SK-N-SH (cell line): Measurements from ENCODE around the gene SLC23A3. TPM values are rescaled to one million over a fixed set of nuclear protein-coding genes. Genes with fewer than 3 reads are reported as not detected.

Experiments
- CTCF ChIA-PET: fragments of 300-600, 350-600 bp; formaldehyde crosslinking; extraction: SDS; loops from one replicate; lab custom pipeline; 2021; lab: Yijun Ruan, JAX
- POLR2A ChIA-PET: fragments of 350-600 bp; sonication (Branson Sonifier 250); formaldehyde crosslinking; extraction: SDS; loops from one replicate; lab custom pipeline; 2020; ENCODE audit warnings: antibody characterized with exemption, inconsistent platforms; lab: Yijun Ruan, JAX
- DNase-seq: peaks from one replicate; pipeline ENCODE4 v3.0.0; 2012
- H2AFZ ChIP-seq: fragments of 200-600 bp; sonication (generic); 2 replicates; pipeline ENCODE4 v1.8.1; 2016; ENCODE audit warnings: antibody characterized with exemption, mild to moderate bottlenecking, low read depth
- H3F3A ChIP-seq: fragments of 200-600 bp; sonication (generic); replicated peaks from 2 replicates; pipeline ENCODE3; 2016; ENCODE audit warnings: antibody characterized with exemption, mild to moderate bottlenecking; ENCODE audit not compliant: insufficient read depth
- H3K27ac ChIP-seq, 2 experiments: fragments of 200-500 bp in 1 of 2; fragments of 200-600 bp in 1 of 2; sonication (Bioruptor generic) in 1 of 2; sonication (generic), shearing (Covaris generic) in 1 of 2; 2 replicates each; pipeline versions ENCODE4 v1.5.1 to v1.6.1; 2014 to 2016; ENCODE audit warnings: low read depth in 2 of 2, inconsistent platforms in 1 of 2, low read length in 1 of 2, mild to moderate bottlenecking in 1 of 2, mixed read lengths in 1 of 2
- H3K27me3 ChIP-seq: fragments of 200-600 bp; sonication (generic), shearing (Covaris generic); 2 replicates; pipeline ENCODE4 v1.6.1; 2016; ENCODE audit warnings: mixed run types; ENCODE audit not compliant: insufficient read depth
- H3K36me3 ChIP-seq, 2 experiments: fragments of 200-500 bp in 1 of 2; fragments of 200-600 bp in 1 of 2; sonication (Bioruptor generic) in 1 of 2; sonication (generic) in 1 of 2; replicated peaks in 1 of 2; 2 replicates each; pipeline versions ENCODE3 to v1.5.1; 2014 to 2016; ENCODE audit warnings: low read length in 1 of 2, mild to moderate bottlenecking in 1 of 2; ENCODE audit not compliant: insufficient read depth in 2 of 2, control insufficient read depth in 1 of 2
- H3K4me1 ChIP-seq, 2 experiments: fragments of 200-500 bp in 1 of 2; fragments of 200-600 bp in 1 of 2; sonication (Bioruptor generic) in 1 of 2; sonication (generic), shearing (Covaris generic) in 1 of 2; 2 replicates each; pipeline versions ENCODE4 v1.5.1 to v1.6.1; 2014 to 2016; ENCODE audit warnings: low read depth in 1 of 2, low read length in 1 of 2, mixed run types in 1 of 2; ENCODE audit not compliant: insufficient read depth in 2 of 2, control insufficient read depth in 1 of 2
- H3K4me2 ChIP-seq: fragments of 200-600 bp; sonication (generic), shearing (Covaris generic); 2 replicates; pipeline ENCODE4 v1.6.1; 2017; ENCODE audit warnings: mixed run types
- H3K4me3 ChIP-seq, 2 experiments: fragments of 200-500 bp in 1 of 2; fragments of 200-600 bp in 1 of 2; sonication (Bioruptor generic) in 1 of 2; sonication (generic), shearing (Covaris generic) in 1 of 2; 2 replicates each; pipeline versions ENCODE4 v1.5.1 to v1.8.1; 2014 to 2016; ENCODE audit warnings: low read depth in 2 of 2, inconsistent platforms in 1 of 2, low read length in 1 of 2, mild to moderate bottlenecking in 1 of 2, mixed read lengths in 1 of 2, moderate library complexity in 1 of 2
- H3K79me2 ChIP-seq: fragments of 200-600 bp; sonication (generic); 2 replicates; pipeline ENCODE4 v1.8.1; 2017; ENCODE audit warnings: mild to moderate bottlenecking; ENCODE audit not compliant: insufficient read depth
- H3K9ac ChIP-seq: fragments of 200-600 bp; sonication (generic); 2 replicates; pipeline ENCODE4 v1.6.1; 2017; ENCODE audit warnings: mixed run types
- H3K9me2 ChIP-seq: fragments of 200-600 bp; sonication (generic); 2 replicates; pipeline ENCODE4 v1.6.1; 2017; ENCODE audit warnings: mixed run types
- H3K9me3 ChIP-seq: fragments of 200-600 bp; sonication (generic); 2 replicates; pipeline ENCODE4 v1.6.1; 2017; ENCODE audit warnings: mixed run types, mild to moderate bottlenecking, moderate library complexity
- H4K20me1 ChIP-seq: fragments of 200-600 bp; sonication (generic); 2 replicates; pipeline ENCODE4 v1.6.1; 2017; ENCODE audit warnings: mild to moderate bottlenecking, mixed run types; ENCODE audit not compliant: insufficient read depth
- CHD2 ChIP-seq: fragments of 150-350 bp; IDR thresholded peaks from 2 replicates; pipeline ENCODE4 v1.6.1; 2018; ENCODE audit warnings: low read length; ENCODE audit not compliant: partially characterized antibody
- EP300 ChIP-seq, 2 experiments: IDR thresholded peaks; 2 replicates each; pipeline versions ENCODE4 v1.4.0 to v1.6.1; 2012; ENCODE audit warnings: borderline replicate concordance in 1 of 2, low read depth in 1 of 2, low read length in 1 of 2
- FOSL2 ChIP-seq: IDR thresholded peaks from 2 replicates; pipeline ENCODE4 v1.4.0; 2012; ENCODE audit warnings: low read depth, mild to moderate bottlenecking, moderate library complexity, borderline replicate concordance
- FOXJ3 ChIP-seq: sonication (generic); formaldehyde crosslinking; IDR thresholded peaks from 2 replicates; pipeline ENCODE4 v1.5.1; 2020; ENCODE audit warnings: mild to moderate bottlenecking, missing genetic modification reagents
- FOXM1 ChIP-seq: IDR thresholded peaks from 2 replicates; pipeline ENCODE4 v1.4.0; 2012; ENCODE audit warnings: low read depth, mild to moderate bottlenecking
- GABPA ChIP-seq: IDR thresholded peaks from 2 replicates; pipeline ENCODE4 v1.4.0; 2012; ENCODE audit warnings: low read depth, mild to moderate bottlenecking
- MAX ChIP-seq: IDR thresholded peaks from 2 replicates; pipeline ENCODE4 v1.4.0; 2012; ENCODE audit warnings: low read depth
- MEF2A ChIP-seq: IDR thresholded peaks from 2 replicates; pipeline ENCODE4 v1.4.0; 2012; ENCODE audit warnings: low read depth, borderline replicate concordance
- MXI1 ChIP-seq: IDR thresholded peaks from 2 replicates; pipeline ENCODE4 v1.6.1; 2012; ENCODE audit warnings: mild to moderate bottlenecking, low read depth, low read length, improper control_type of control experiment
- NFIC ChIP-seq: IDR thresholded peaks from 2 replicates; pipeline ENCODE4 v1.4.0; 2012; ENCODE audit warnings: borderline replicate concordance
- NRF1 ChIP-seq: IDR thresholded peaks from 2 replicates; pipeline ENCODE4 v1.6.1; 2012; ENCODE audit warnings: low read depth, mild to moderate bottlenecking, low read length
- POLR2AphosphoS5 ChIP-seq: IDR thresholded peaks from 2 replicates; pipeline ENCODE4 v1.6.1; 2012; ENCODE audit warnings: low read depth, low read length
- REST ChIP-seq: IDR thresholded peaks from 2 replicates; pipeline ENCODE4 v1.6.1; 2012; ENCODE audit warnings: mild to moderate bottlenecking, low read depth, low read length, moderate library complexity
- RFX5 ChIP-seq: IDR thresholded peaks from 2 replicates; pipeline ENCODE4 v1.6.1; 2012; ENCODE audit warnings: mild to moderate bottlenecking, improper control_type of control experiment, low read length
- SIN3A ChIP-seq: IDR thresholded peaks from 2 replicates; pipeline ENCODE4 v1.6.1; 2012; ENCODE audit warnings: low read depth, mild to moderate bottlenecking, low read length, moderate library complexity, borderline replicate concordance
- SMC3 ChIP-seq: IDR thresholded peaks from 2 replicates; pipeline ENCODE4 v1.6.1; 2012; ENCODE audit warnings: low read depth, low read length, improper control_type of control experiment
- TEAD4 ChIP-seq: IDR thresholded peaks from 2 replicates; pipeline ENCODE4 v1.4.0; 2012; ENCODE audit warnings: mild to moderate bottlenecking, borderline replicate concordance; ENCODE audit not compliant: insufficient read depth
- YY1 ChIP-seq: IDR thresholded peaks from 2 replicates; pipeline ENCODE4 v1.4.0; 2012; ENCODE audit warnings: low read depth, mild to moderate bottlenecking
- WGBS: methylation state at CpG from one replicate; pipeline ENCODE4 v1.1.6; 2017; ENCODE audit warnings: low lambda C conversion rate; 5-methylcytosine and 5-hydroxymethylcytosine counted together
- polyA plus RNA-seq, 3 experiments: library from polyadenylated mRNA; depleted of rRNA; stranded (reverse); fragments of >200 nt; gene quantifications; 2 replicates each; pipeline ENCODE4 v1.2.3, GENCODE V29; 2012
- TF ChIP-seq, protein P1 (sequence below): fragments of 200-600 bp; sonication (generic); IDR thresholded peaks from 2 replicates; pipeline ENCODE4 v1.6.1; 2017; ENCODE audit warnings: antibody characterized with exemption, mild to moderate bottlenecking, moderate library complexity
- TF ChIP-seq, protein P2 (sequence below): IDR thresholded peaks from 2 replicates; pipeline ENCODE4; 2012
- TF ChIP-seq, protein P3 (sequence below): IDR thresholded peaks from 2 replicates; pipeline ENCODE4 v1.4.0; 2012; ENCODE audit warnings: low read depth, borderline replicate concordance

SLC23A3 gene
- polyA plus RNA-seq, 1 of the 3 experiments (the other 2 are of a cell fraction): 2.1 TPM

DNA sequence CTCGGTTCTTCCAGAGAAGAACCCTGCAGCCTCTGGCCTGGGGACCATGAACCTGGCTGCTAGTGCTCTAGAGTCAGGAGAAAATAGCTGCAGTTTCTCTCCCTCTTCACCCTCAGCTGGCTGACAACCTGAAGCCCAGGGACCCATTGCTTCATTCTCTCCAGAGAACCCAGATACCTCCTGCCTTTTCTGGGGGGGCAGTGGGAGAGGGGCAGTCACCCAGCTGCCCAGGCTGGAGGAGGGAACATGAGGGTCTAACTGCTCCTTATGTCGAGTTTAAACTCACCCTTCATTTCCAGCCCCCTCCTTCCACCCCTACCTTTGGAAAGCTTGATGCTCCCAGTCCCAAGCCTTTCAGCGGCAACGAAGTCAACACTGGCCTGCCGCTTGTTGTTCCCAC, 29.1 kb upstream of the SLC23A3 start:
- H3K79me2 ChIP-seq: no peaks in the 10 kb centered on the region
- H3K4me1 ChIP-seq: no peaks in the 10 kb centered on the region
- CTCF ChIA-PET: interaction anchor here (0.6 to 1.6 kb wide), 4 partner anchors 28 to 315 kb away, joined by 3 to 9 read pairs (median 4); no protein-coding TSS in a partner anchor
- H3K36me3 ChIP-seq: no peaks in the 10 kb centered on the region
- no peak overlapping the region for H3K9ac ChIP-seq
- H3K4me2 ChIP-seq: no peak overlapping the region
- H3K27ac ChIP-seq: no peak overlapping the region
- no peaks in the 10 kb centered on the region for H4K20me1 ChIP-seq
- H2AFZ ChIP-seq: no peak overlapping the region
- H3K27me3 ChIP-seq: peaks cover 8% of the 10 kb centered on the region; the same call in 1 of the 2 replicates
- no peak for TF ChIP-seq MEF2A
- TF ChIP-seq SMC3: no peak
- no peak for TF ChIP-seq NRF1
- no peak for TF ChIP-seq MXI1
- no peak for TF ChIP-seq FOXM1
- no peak for TF ChIP-seq REST
- TF ChIP-seq, protein P1, sequence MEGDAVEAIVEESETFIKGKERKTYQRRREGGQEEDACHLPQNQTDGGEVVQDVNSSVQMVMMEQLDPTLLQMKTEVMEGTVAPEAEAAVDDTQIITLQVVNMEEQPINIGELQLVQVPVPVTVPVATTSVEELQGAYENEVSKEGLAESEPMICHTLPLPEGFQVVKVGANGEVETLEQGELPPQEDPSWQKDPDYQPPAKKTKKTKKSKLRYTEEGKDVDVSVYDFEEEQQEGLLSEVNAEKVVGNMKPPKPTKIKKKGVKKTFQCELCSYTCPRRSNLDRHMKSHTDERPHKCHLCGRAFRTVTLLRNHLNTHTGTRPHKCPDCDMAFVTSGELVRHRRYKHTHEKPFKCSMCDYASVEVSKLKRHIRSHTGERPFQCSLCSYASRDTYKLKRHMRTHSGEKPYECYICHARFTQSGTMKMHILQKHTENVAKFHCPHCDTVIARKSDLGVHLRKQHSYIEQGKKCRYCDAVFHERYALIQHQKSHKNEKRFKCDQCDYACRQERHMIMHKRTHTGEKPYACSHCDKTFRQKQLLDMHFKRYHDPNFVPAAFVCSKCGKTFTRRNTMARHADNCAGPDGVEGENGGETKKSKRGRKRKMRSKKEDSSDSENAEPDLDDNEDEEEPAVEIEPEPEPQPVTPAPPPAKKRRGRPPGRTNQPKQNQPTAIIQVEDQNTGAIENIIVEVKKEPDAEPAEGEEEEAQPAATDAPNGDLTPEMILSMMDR: no peak
- no peak for TF ChIP-seq EP300 (IDR thresholded peaks at IDR 0.05; ENCODE audit: borderline replicate concordance in 1 of 2, low read depth in 1 of 2, low read length in 1 of 2)
- no peaks in the 10 kb centered on the region for H3F3A ChIP-seq
- POLR2A ChIA-PET: no interaction called here
- H3K4me3 ChIP-seq: no peak overlapping the region
- 75% methylated on average over 5 of the region's 5 CpGs for WGBS
- DNase-seq: no peak
- H3K9me2 ChIP-seq: no peaks in the 10 kb centered on the region
- no peaks in the 10 kb centered on the region for H3K9me3 ChIP-seq

DNA sequence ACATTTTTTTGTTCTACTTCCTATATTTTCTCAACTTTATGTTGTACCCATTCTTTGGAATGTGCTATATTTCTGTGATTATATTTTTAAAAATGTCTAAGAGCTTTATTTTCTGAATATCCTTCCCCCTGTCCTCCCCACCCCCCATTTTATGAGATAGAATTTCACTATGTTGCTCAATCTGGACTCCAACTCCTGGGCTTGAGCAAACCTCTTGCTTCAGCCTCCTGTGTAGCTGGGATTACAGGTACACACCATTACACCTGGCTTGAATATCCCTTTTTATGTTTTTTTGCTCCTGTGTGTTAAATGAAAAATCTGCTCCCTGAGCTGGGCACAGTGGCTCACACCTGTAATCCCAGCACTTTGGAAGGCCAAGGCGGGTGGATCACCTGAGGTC, 27.6 kb upstream of the SLC23A3 start:
- Histone ChIP-seq H3F3A (no peaks in the 10 kb centered on the region), H3K4me3 (no peak overlapping the region), H3K4me1 (no peaks in the 10 kb centered on the region), H3K9me2 (no peaks in the 10 kb centered on the region), H4K20me1 (no peaks in the 10 kb centered on the region), H3K9me3 (no peaks in the 10 kb centered on the region), H2AFZ (no peak overlapping the region), H3K27me3 (peaks cover 8% of the 10 kb centered on the region; the same call in 1 of the 2 replicates), H3K9ac (no peak overlapping the region), H3K27ac (no peak overlapping the region), H3K4me2 (no peak overlapping the region), H3K36me3 (no peaks in the 10 kb centered on the region), H3K79me2 (no peaks in the 10 kb centered on the region)
- 100% methylated on average over 1 of the region's 1 CpG for WGBS
- ChIA-PET CTCF (interaction anchor here (0.9 to 1.7 kb wide), 3 partner anchors 15 to 97 kb away, joined by 3 to 7 read pairs (median 5); partner anchors contain the start of gene SLC23A3), POLR2A (interaction anchor here (1.1 kb wide), 1 partner anchor 21 kb away, joined by 4 read pairs; the partner anchor contains the start of gene CNPPD1)
- DNase-seq: no peak
- TF ChIP-seq FOXJ3 (CRISPR knock-in tag) (no peak), FOSL2 (no peak), RFX5 (no peak), MAX (no peak), YY1 (no peak), TEAD4 (no peak), GABPA (no peak), NFIC (no peak), CHD2 (no peak), POLR2AphosphoS5 (no peak), EP300 (IDR thresholded peaks at IDR 0.05; ENCODE audit: borderline replicate concordance in 1 of 2, low read depth in 1 of 2, low read length in 1 of 2) (no peak), SIN3A (no peak)
- TF ChIP-seq, protein P2, sequence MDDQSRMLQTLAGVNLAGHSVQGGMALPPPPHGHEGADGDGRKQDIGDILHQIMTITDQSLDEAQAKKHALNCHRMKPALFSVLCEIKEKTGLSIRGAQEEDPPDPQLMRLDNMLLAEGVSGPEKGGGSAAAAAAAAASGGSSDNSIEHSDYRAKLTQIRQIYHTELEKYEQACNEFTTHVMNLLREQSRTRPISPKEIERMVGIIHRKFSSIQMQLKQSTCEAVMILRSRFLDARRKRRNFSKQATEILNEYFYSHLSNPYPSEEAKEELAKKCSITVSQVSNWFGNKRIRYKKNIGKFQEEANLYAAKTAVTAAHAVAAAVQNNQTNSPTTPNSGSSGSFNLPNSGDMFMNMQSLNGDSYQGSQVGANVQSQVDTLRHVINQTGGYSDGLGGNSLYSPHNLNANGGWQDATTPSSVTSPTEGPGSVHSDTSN: no peak
- TF ChIP-seq, protein P3, sequence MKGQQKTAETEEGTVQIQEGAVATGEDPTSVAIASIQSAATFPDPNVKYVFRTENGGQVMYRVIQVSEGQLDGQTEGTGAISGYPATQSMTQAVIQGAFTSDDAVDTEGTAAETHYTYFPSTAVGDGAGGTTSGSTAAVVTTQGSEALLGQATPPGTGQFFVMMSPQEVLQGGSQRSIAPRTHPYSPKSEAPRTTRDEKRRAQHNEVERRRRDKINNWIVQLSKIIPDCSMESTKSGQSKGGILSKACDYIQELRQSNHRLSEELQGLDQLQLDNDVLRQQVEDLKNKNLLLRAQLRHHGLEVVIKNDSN: no peak
